ENCODE measurements around the gene DNAH12.
A peak's percentile ranks its signal among the peaks of the same experiment; 100 is the strongest.

The DNAH12 gene

GRCh38 chr3:57397175-57398026, 146.7 kb downstream of the DNAH12 start:
- peak; percentile 90 for TF ChIP-seq CTCF (IDR thresholded peaks at IDR 0.05; ENCODE audit: low read depth, low read length)
- no peak overlapping the region for H3K4me3 ChIP-seq (ENCODE audit: low read depth, low read length)

GRCh38 chr3:57393977-57394376, 150.2 kb downstream of the DNAH12 start:
- no peak for TF ChIP-seq CTCF (IDR thresholded peaks at IDR 0.05; ENCODE audit: low read depth, low read length)
- H3K4me3 ChIP-seq (ENCODE audit: low read depth, low read length), result no peak overlapping the region

- no peak for TF ChIP-seq CTCF (IDR thresholded peaks at IDR 0.05; ENCODE audit: low read depth, low read length)
- no peak overlapping the region for H3K4me3 ChIP-seq (ENCODE audit: low read depth, low read length)
Measured at GRCh38 chr3:57391767-57392166, 152.4 kb downstream of the DNAH12 start.

DNA sequence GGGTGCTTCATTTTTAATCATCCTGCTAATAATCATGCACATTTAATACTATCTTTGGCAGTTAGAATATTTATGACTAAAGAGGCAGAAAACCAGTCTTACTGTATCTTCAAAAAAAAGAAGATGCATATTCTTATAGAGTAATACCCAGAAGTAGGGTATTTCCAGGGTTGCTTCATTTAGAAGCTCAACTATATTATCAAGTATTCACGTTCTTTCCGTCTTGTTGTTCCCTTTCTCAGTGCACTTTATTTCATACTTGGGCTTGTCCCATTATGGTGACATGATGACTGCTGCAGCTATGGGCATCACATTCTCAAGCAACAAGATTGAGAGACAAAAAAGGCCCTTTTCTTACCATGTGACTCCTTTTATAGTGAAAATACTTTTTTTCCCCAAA, 154.9 kb downstream of the DNAH12 start:
- no peak overlapping the region for H3K4me3 ChIP-seq (ENCODE audit: low read depth, low read length)
- no peak for TF ChIP-seq CTCF (IDR thresholded peaks at IDR 0.05; ENCODE audit: low read depth, low read length)

DNA sequence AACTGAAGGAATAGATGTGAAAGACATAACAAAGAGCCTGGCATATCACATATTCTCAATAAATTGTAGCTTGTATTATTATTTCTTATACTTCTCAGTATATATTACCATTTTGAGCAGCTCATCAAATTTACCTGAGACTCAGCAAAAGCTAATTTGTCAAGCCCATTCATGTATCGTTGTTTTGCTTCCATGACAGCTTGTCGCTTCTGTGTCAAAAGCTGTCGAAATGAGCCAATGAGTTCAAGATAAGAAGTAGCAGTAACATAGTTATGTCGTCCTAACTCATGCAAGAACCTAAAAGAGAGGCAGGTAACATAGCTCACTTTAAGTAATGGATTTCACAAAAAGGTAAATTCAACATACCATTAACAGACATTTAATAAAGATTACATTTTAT, 157.8 kb downstream of the DNAH12 start:
- H3K4me3 ChIP-seq (ENCODE audit: low read depth, low read length), result no peak overlapping the region
- TF ChIP-seq CTCF (IDR thresholded peaks at IDR 0.05; ENCODE audit: low read depth, low read length), result no peak

DNA sequence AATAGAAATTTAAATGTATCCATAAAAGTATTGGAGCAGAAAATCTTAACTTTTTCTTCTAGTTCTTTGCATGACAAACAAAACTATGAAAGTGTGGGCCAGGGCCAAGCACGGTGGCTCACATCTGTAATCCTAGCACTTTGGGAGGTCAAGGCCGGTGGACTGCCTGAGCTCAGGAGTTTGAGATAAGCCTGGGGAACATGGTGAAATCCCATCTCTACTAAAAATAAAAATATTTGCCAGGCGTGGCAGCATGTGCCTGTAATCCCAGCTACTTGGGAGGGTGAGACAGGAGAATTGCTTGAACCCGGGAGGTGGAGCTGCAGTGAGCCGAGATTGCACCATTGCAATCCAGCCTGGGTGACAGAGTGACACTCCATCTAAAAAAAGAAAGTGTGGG, 158.6 kb downstream of the DNAH12 start:
- no peak for TF ChIP-seq CTCF (IDR thresholded peaks at IDR 0.05; ENCODE audit: low read depth, low read length)
- no peak overlapping the region for H3K4me3 ChIP-seq (ENCODE audit: low read depth, low read length)

DNA sequence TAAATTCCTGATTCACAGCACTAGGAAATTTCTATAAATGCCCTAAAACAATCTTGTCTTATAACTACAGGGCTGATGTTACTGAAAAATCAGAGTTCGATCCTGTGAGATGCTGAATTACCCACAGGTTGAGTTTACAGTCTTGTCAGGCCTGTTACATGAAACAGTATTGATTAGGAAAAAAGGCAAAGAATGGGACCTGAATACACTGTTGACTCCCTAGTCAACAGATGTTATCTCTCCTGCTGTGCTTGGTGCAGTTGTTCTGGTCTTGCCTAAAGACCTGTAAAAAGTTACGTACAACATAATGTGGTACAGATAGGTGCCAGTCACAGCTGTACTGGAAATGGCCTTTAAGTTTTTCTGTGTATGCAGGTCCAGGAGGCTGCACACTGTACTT, 160.3 kb downstream of the DNAH12 start:
- TF ChIP-seq CTCF (IDR thresholded peaks at IDR 0.05; ENCODE audit: low read depth, low read length), result no peak
- no peak overlapping the region for H3K4me3 ChIP-seq (ENCODE audit: low read depth, low read length)
